ENCODE measurements around the gene LRRC74B.
"Not testable (repeated sequence)": the region's sequence is repeated elsewhere in the genome, so short reads cannot be mapped to it uniquely, and the experiment has no call there.

The LRRC74B gene

DNA sequence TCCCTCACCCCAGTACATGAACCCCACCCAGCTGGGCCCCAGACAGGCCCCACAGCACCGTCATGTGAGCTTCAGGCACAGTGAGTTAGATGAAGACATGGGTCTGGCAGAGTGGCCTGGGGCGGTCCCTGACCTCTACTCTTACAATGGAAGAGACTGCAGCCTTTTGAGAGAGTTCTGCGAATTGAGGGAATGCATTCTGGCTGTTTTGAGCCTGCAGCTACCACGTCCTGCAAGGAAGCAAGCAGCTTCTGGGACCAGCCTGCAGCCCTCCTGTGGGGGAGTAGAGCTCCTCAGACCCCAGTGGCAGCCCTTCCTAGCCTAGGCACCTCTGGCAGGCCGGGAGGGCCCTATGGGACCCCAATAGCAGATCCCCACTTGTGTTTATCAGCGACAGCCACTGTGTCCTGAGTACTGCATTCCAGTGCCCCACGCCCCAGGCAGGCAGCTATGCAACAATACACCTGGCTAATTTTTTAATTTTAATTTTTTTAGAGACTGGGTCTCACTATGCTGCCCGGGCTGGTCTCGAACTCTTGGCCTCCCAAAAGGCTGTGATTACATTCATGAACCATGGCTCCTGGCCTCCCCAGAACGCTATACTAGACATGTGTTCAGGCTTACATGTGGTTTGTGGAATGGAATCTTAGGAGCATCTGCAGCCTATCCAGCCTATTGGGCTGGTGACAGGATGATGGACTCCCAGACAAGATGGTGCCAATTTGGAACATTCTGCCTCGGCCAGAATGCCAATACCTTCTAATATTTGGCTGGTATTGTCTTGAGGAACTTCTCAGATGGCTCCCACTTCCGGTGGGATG, 12.7 kb upstream of the LRRC74B start:
- no peak for DNase-seq

DNA sequence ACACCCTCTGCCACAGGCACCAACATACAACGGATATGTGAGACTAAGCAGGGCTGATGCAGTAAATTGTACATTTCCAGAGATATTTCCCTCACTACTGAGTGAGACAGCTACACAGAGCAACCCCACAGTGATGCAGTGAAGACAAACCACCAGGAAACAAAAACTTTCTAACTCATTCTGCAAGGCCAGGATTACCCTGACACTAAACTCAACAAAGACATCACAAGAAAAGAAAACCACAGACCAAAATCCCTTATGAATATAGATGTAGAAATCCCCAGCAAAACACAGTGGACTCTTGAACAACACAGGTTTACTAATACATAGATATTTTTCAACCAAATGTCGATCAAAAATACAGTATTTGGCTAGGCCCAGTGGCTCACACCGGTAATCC, 11.9 kb upstream of the LRRC74B start:
- no peak for DNase-seq

GRCh38 chr22:21034989-21035388, 10.8 kb upstream of the LRRC74B start:
- no peak for DNase-seq

GRCh38 chr22:21038405-21038804, 7.3 kb upstream of the LRRC74B start:
- DNase-seq, result no peak

- DNase-seq, result not testable (repeated sequence)
These were observed 6.6 kb upstream of the LRRC74B start for GRCh38 chr22:21039158-21039557.

- no peak for DNase-seq
These were observed 3.8 kb upstream of the LRRC74B start for GRCh38 chr22:21041937-21042336.

DNA sequence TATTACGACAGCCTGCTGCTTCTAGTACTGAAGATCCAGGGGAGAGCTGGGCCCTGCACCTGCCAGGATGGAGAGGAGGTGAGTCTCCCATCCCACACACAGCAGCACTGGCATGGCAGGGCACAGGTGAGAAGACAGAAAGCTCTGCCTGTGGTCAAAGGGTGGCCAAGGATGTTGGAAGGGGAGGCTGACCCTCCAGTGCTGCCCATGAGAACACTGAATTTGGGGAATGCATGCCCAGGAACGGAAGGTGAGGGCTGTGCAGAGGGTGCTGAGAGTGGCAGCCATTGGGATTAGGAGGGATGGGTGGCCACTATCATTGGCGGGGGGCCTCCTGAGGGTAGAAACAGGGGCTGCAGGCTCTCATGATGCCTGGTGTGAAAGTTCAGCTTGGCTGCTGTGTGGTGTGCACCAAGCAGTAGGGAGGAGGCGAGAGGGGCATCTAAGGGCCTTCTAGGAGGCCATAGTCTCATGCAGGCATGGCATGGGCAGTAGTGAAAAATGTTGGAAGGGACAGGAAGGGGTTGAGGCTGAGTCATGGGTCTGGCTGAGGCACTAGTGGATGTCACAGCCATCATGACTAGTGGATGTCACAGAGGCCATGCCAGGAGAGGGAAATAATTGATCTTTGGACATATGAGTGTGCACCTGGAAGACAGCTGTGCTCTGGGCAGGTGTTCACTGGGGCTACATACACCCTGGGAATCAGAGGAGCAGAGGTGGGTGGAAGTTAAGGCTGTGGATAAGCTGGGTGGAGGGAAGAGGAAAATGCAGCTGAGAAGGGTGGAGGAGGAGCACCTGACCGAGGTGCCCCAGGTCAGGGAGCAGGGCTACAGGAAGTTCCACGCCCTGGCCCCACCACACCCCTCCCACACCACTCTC, 2.5 kb upstream of the LRRC74B start:
- no peak for DNase-seq

DNA sequence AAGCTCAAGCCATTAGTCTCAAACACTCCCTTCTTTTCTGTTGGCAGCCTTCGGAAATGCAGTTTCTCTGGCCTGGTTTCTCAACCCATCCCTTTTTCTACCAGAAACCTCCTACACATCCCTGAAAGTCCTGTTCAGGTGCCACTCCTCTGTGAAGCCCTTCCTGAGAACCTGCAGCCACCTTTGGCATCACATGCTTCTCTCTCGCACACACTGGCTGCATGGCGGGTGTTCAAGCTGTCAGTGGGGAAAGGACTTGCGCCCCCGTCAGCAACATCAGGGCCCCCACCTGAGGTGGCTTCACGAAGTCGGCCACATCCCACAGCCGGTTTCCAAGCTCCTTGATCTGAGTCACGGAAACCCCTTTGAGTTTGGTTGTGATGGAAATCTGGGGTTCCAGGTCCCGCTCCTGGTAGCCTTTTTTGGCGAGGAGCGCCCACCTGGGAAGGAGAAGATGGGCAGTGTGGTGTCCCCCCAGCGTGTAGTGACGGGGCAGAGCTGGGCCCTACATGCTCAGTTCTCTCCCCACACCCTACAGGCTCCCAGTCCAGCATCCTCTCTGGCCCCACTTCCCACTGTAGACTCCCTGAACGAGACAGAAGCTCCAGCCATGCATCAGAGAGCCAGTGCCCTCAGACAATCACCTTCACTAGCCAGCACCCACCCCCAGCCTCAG, 1.7 kb upstream of the LRRC74B start:
- DNase-seq, result no peak

GRCh38 chr22:21044931-21045584, 688 bp upstream of the LRRC74B start:
- no peak for DNase-seq

DNA sequence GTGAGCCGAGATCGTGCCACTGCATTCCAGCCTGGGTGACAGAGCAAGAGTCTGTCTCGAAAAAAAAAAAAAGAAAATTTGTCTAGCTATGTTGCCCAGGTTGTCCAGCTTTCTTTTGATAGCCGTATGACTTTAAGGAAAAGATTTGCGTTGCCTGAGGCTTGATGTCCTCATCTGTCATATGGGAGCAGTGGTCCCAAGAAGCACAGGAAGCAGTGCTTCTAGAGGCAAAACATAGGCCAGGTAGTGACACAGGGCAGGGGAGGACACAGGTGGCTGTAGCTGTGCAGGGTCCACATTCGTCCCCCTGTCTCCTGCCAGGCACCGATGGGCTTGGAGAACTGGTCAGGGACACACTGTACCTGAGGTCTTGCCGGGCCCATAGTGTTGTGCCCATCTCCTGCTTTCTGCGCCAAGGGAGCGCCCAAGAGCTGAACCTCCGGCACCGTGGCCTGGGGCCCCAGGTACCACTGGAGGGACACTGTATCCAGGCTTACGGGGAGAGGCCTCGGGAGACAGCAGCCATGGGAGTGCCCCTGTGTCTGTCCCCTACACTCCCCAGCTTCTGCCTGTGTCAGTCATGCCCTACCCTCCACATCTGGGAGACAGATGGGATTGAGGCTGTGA, 1.4 kb downstream of the LRRC74B start:
- DNase-seq, result no peak

- no peak for DNase-seq
These were observed 2.0 kb downstream of the LRRC74B start for GRCh38 chr22:21047730-21048129.

DNA sequence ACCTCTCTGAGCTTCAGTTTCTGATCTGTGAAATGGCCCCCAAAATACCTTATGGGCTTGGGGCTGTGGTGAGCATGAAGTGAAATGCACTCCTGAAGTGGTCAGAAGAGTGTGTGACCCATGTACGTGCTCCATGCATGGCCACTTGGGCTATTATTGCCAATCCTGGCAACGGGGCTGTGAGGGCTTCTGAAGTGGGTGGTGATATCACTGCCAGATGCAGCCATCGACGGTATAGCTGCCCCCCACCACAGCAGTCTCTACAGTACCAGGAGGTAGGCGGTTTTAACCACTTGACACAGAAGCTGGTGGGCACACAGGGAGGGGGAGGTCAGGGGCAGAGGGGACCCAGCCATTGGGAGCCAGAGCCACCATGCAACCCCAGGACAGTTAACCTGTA, 2.7 kb downstream of the LRRC74B start:
- not testable (repeated sequence) for DNase-seq

DNA sequence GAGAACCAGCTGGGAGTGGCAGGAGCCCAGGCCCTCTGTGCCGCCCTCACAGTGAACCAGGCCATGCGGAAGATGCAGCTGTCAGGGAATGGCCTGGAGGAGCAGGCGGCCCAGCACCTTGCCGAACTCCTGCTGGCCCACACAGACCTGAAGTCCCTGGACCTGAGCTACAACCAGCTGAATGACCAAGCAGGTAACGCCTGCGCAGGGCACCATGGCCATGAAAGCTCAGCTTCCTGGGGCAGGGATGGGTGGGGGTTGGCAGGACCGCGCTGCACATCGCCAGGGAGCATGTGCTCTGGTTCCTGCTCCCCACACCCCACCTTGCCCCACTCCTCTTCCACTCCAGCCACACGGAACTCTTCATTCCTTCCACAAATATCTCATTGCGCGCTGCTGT, 3.2 kb downstream of the LRRC74B start:
- DNase-seq, result not testable (repeated sequence)

DNA sequence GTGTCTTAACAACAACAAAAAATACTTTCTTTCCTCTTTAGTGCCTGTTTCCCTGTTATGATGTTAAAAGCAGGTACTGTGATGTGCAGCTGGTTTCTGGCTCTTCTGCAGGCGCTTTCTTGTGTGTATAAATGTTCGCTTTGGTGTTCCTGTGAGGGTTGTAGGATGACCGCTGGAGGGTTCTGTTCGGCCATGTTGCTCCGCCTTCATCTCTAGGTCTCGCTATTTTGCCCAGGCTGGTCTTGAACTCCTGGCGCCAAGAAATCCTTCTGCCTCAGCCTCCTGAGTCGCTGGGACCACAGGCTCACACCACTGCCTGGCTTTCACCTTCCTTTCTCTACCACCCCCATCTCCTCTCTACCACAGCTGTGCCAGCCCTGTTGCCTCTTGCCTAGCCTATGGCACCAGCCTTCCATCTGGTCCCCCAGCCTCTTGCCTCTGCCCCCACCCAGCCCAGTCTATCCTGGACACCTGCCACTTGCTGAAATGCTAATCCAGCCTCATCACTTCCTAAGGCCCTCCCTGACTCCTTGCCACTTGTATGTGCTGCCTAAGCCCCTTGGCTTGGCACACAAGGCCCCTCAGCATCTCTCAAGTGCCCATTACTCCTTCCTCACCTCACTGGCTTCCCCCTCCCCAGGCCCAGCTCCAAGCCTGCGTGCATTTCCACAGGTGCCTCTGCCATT, 5.5 kb downstream of the LRRC74B start:
- no peak for DNase-seq

DNA sequence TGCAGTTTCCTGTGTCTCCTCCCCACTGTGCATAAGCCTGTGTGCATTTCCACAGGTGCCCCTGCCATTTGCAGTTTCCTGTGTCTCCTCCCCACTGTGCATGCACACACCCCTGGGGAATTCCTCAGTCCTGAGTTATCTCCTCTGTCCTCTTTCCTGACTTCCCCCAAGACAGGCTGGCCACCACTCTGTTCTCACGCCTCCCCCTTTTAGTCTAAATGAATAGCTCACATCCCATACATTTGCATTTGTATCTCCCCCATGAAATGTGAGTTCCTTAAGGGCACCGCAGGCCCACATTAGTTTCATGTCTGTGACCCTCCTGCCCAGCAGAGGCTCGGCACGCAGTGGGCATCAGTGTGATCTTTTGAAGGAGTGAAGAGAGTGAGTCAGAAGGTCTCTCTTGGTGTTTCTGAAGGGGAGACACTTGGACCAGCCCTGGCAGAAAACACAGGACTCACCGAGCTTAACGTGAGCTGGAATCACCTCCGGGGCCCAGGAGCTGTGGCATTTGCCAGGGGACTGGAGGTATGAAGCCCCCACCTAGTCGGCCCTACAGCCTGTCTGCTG, 6.2 kb downstream of the LRRC74B start:
- DNase-seq, result no peak

DNA sequence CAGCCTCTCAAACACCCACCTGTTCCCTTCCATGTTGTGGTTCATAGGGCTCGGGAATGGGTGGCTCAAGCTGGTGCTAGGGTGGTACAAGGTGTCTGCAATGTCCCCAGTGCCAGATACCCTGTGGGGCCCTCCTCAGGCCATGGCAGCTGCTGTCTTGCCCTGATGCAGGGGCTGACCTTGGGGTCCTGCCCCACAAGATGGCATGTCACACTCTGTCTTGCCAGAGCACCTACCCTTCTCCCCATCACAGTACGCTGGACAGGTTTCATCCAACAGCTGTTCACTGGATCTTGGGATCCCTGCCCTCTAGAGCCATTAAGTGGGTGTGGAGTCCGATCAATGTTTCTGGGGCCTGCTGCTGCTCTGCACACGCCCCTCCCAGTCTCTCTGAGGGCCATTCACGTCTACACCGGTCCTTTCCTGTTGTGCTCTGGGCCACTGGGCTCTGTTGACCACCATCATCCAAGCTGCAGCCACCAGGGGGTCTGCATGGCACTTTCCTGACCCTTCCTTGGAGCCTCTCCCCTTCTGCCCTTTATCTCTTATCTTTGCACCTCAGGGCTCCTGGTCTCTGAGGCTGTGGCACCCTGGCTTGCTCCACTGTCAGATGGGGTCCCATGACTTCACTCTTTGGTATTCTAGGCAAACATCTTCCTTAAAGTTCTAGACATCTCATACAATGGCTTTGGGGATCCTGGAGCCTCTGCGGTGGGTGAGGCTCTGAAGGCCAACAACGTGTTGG, 7.1 kb downstream of the LRRC74B start:
- no peak for DNase-seq

- DNase-seq, result no peak
These were observed 8.4 kb downstream of the LRRC74B start for GRCh38 chr22:21054046-21054713.

GRCh38 chr22:21054714-21055563, 9.2 kb downstream of the LRRC74B start:
- DNase-seq, result no peak

DNA sequence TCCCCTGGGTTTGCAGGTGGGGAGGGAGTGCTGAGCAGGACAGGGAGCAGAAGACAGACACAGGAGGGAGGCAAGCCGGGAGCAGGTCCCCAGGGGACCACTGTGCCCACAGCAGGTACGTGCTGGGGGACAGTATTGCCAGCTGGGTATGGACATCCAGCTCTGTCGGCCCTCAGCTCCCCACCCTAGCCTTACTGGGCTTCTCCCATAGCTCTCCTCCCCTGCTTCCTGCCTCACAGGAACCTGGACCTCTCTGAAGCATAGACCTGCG, 9.8 kb downstream of the LRRC74B start:
- DNase-seq, result no peak

Measured in activated effector memory CD4-positive, alpha-beta T cell treated with Interleukin-2 at 50 U/mL for 16 hours (primary cell).